Neuronal stem cell (in vitro differentiated cells): ENCODE data around the gene TPI1.

ENCODE experiments used
- DNase-seq: peaks from one replicate; pipeline ENCODE4 v3.0.0-alpha.2; 2013; ENCODE audit warnings: low spot score
- H2AFZ ChIP-seq: one replicate; pipeline ENCODE4 v1.6.1; 2013; ENCODE audit warnings: mild to moderate bottlenecking, low read length, inconsistent platforms
- H2AK5ac ChIP-seq: 2 replicates; pipeline ENCODE4 v1.6.1; 2013; ENCODE audit warnings: low read depth, mild to moderate bottlenecking, inconsistent platforms, low read length, moderate library complexity, mixed read lengths
- H2BK120ac ChIP-seq: 2 replicates; pipeline ENCODE4 v1.6.1; 2013; ENCODE audit warnings: low read depth, mild to moderate bottlenecking, inconsistent platforms, low read length, moderate library complexity, mixed read lengths
- H2BK12ac ChIP-seq: one replicate; pipeline ENCODE4 v1.6.1; 2013; ENCODE audit warnings: low read length, inconsistent platforms
- H2BK15ac ChIP-seq: 2 replicates; pipeline ENCODE4 v1.6.1; 2013; ENCODE audit warnings: mild to moderate bottlenecking, low read length, inconsistent platforms, mixed read lengths
- H2BK5ac ChIP-seq: one replicate; pipeline ENCODE4 v1.6.1; 2013; ENCODE audit warnings: inconsistent platforms, mild to moderate bottlenecking, low read length, moderate library complexity
- H3K14ac ChIP-seq: one replicate; pipeline ENCODE4 v1.6.1; 2013; ENCODE audit warnings: low read length, inconsistent platforms
- H3K18ac ChIP-seq: 2 replicates; pipeline ENCODE4 v1.6.1; 2013; ENCODE audit warnings: low read length, inconsistent platforms
- H3K23ac ChIP-seq: 2 replicates; pipeline ENCODE4 v1.6.1; 2013; ENCODE audit warnings: low read depth, mild to moderate bottlenecking, mixed read lengths, low read length, inconsistent platforms; ENCODE audit not compliant: poor library complexity
- H3K27ac ChIP-seq: replicated peaks from 3 replicates; pipeline ENCODE4 v1.5.1; 2013; ENCODE audit warnings: low read length, inconsistent platforms
- H3K27me3 ChIP-seq, 3 experiments: 2 replicates each; pipeline ENCODE4 v1.6.1; 2013; ENCODE audit warnings: low read length in 3 of 3, mild to moderate bottlenecking in 2 of 3, inconsistent platforms in 1 of 3, low read depth in 1 of 3, mixed read lengths in 1 of 3, moderate library complexity in 1 of 3; ENCODE audit not compliant: control insufficient read depth in 3 of 3, insufficient read depth in 3 of 3
- H3K36me3 ChIP-seq, 2 donors: replicated peaks in 1 of 2; 2 replicates each; pipeline ENCODE4 v1.6.1; 2013; ENCODE audit warnings: low read length in 2 of 2; ENCODE audit not compliant: control insufficient read depth in 2 of 2, insufficient read depth in 2 of 2
- H3K4ac ChIP-seq: 2 replicates; pipeline ENCODE4 v1.6.1; 2013; ENCODE audit warnings: inconsistent platforms, mild to moderate bottlenecking, low read length, moderate library complexity
- H3K4me1 ChIP-seq, 2 donors: 1 replicate in 1 of 2; 2 replicates in 1 of 2; pipeline ENCODE4 v1.6.1; 2013; ENCODE audit warnings: low read length in 2 of 2, low read depth in 1 of 2; ENCODE audit not compliant: control insufficient read depth in 2 of 2, insufficient read depth in 1 of 2
- H3K4me2 ChIP-seq: one replicate; pipeline ENCODE4 v1.6.1; 2013; ENCODE audit warnings: mild to moderate bottlenecking, low read length, inconsistent platforms; ENCODE audit not compliant: insufficient read depth, poor library complexity, severe bottlenecking
- H3K4me3 ChIP-seq, 2 donors: 2 replicates each; pipeline ENCODE4 v1.5.1; 2013; ENCODE audit warnings: low read length in 2 of 2, mild to moderate bottlenecking in 2 of 2, inconsistent platforms in 1 of 2, moderate library complexity in 1 of 2
- H3K79me1 ChIP-seq: one replicate; pipeline ENCODE4 v1.6.1; 2013; ENCODE audit warnings: low read depth, mild to moderate bottlenecking, inconsistent platforms, low read length, moderate library complexity
- H3K9ac ChIP-seq: one replicate; pipeline ENCODE4 v1.6.1; 2013; ENCODE audit warnings: mild to moderate bottlenecking, low read depth, low read length, inconsistent platforms; ENCODE audit not compliant: poor library complexity
- H3K9me3 ChIP-seq, 2 donors: replicated peaks in 1 of 2; 2 replicates each; pipeline versions ENCODE3 to v1.6.1; 2013; ENCODE audit warnings: low read length in 2 of 2, mild to moderate bottlenecking in 2 of 2, inconsistent platforms in 1 of 2, low read depth in 1 of 2, mixed read lengths in 1 of 2, moderate library complexity in 1 of 2; ENCODE audit not compliant: control insufficient read depth in 2 of 2, insufficient read depth in 1 of 2
- H4K8ac ChIP-seq: one replicate; pipeline ENCODE4 v1.6.1; 2013; ENCODE audit warnings: low read depth, mild to moderate bottlenecking, inconsistent platforms, low read length, moderate library complexity
- H4K91ac ChIP-seq: one replicate; pipeline ENCODE4 v1.6.1; 2013; ENCODE audit warnings: low read length, low read depth, mild to moderate bottlenecking, inconsistent platforms; ENCODE audit not compliant: poor library complexity
- WGBS, 2 donors: extraction: QIAGEN DNeasy Blood & Tissue Kit; methylation state at CpG; one replicate each; pipeline ENCODE4 v1.1.7; 2013; ENCODE audit warnings: missing lambda C conversion rate in 2 of 2, mixed read lengths in 1 of 2; ENCODE audit not compliant: insufficient read length in 2 of 2, insufficient replicate concordance in 1 of 2; ENCODE audit errors: extremely low coverage in 2 of 2; 5-methylcytosine and 5-hydroxymethylcytosine counted together

The TPI1 gene

GRCh38 chr12:6819106-6820030 is 48.0 kb upstream of the TPI1 start:
- H3K27me3 ChIP-seq = no peaks in the 10 kb centered on the region
- H2BK15ac ChIP-seq = peak overlapping the region; percentile 3
- no peak for DNase-seq
- peak overlapping the region; percentile 22 for H2AK5ac ChIP-seq
- peaks cover 0 to 7% of the 10 kb centered on the region in 2 donors for H3K9me3 ChIP-seq
- peak overlapping the region; percentile 75 for H2BK120ac ChIP-seq
- no peak overlapping the region for H4K8ac ChIP-seq
- H3K18ac ChIP-seq = peak overlapping the region; percentile 27
- peaks cover 6% of the 10 kb centered on the region for H3K79me1 ChIP-seq
- peaks cover 39 to 52% of the 10 kb centered on the region in 2 donors for H3K4me1 ChIP-seq
- peak overlapping the region; percentile 18 for H2AFZ ChIP-seq
- H3K36me3 ChIP-seq = peaks cover 0 to 5% of the 10 kb centered on the region in 2 donors
- H3K27ac ChIP-seq = peak overlapping the region; percentile 61
- no peak overlapping the region for H3K4me2 ChIP-seq
- H3K14ac ChIP-seq = no peak overlapping the region
- no peak overlapping the region for H3K23ac ChIP-seq
- peak overlapping the region; percentile 31 for H4K91ac ChIP-seq
- H2BK5ac ChIP-seq = no peak overlapping the region
- no peak overlapping the region for H3K4me3 ChIP-seq
- no peak overlapping the region for H2BK12ac ChIP-seq
- no peak overlapping the region for H3K4ac ChIP-seq
- no CpG with 5 or more reads among the region's 13 CpGs for WGBS, 2 donors
- peak overlapping the region; percentile 36 for H3K9ac ChIP-seq

- H2AK5ac ChIP-seq = no peak overlapping the region
- no peak overlapping the region for H3K14ac ChIP-seq
- H2BK120ac ChIP-seq = no peak overlapping the region
- no peaks in the 10 kb centered on the region for H3K27me3 ChIP-seq
- no CpG with 5 or more reads among the region's 5 CpGs for WGBS, 2 donors
- peaks cover 6% of the 10 kb centered on the region for H3K79me1 ChIP-seq
- peaks cover 0 to 5% of the 10 kb centered on the region in 2 donors for H3K36me3 ChIP-seq
- no peak overlapping the region for H3K4me2 ChIP-seq
- peaks cover 0 to 7% of the 10 kb centered on the region in 2 donors for H3K9me3 ChIP-seq
- no peak overlapping the region for H2AFZ ChIP-seq
- DNase-seq = no peak
- no peak overlapping the region for H2BK15ac ChIP-seq
- peak overlapping the region; percentile 81 for H3K27ac ChIP-seq
- H3K9ac ChIP-seq = no peak overlapping the region
- peaks cover 40 to 54% of the 10 kb centered on the region in 2 donors for H3K4me1 ChIP-seq
- H3K4ac ChIP-seq = no peak overlapping the region
- peak overlapping the region in 1 of 2 donors; percentile 62 for H3K4me3 ChIP-seq
- no peak overlapping the region for H4K8ac ChIP-seq
- no peak overlapping the region for H3K23ac ChIP-seq
- H2BK12ac ChIP-seq = no peak overlapping the region
- no peak overlapping the region for H2BK5ac ChIP-seq
- H3K18ac ChIP-seq = peak overlapping the region; percentile 32
- H4K91ac ChIP-seq = no peak overlapping the region
Measured at GRCh38 chr12:6820166-6820565, 47.2 kb upstream of the TPI1 start.

- H2BK5ac ChIP-seq = peak within 1 kb of the TSS; percentile 92
- no peak within 1 kb of the TSS for H3K4ac ChIP-seq
- H3K9ac ChIP-seq = peak within 1 kb of the TSS; percentile 91
- H3K27me3 ChIP-seq = no peaks in the 10 kb centered on the region
- H3K9me3 ChIP-seq = peaks cover 0 to 7% of the 10 kb centered on the region in 2 donors
- peak; percentile 70 for DNase-seq
- H3K4me2 ChIP-seq = peak within 1 kb of the TSS; percentile 77
- no peak within 1 kb of the TSS for H3K23ac ChIP-seq
- peak within 1 kb of the TSS; percentile 95 for H2AK5ac ChIP-seq
- H3K18ac ChIP-seq = peak within 1 kb of the TSS; percentile 94
- peaks cover 8% of the 10 kb centered on the region for H3K79me1 ChIP-seq
- H2AFZ ChIP-seq = peak within 1 kb of the TSS; percentile 70
- H3K4me3 ChIP-seq = peak within 1 kb of the TSS; percentile 62 to 77
- H3K4me1 ChIP-seq = peaks cover 40 to 57% of the 10 kb centered on the region in 2 donors
- H3K27ac ChIP-seq = peak within 1 kb of the TSS; percentile 81
- no peak within 1 kb of the TSS for H4K91ac ChIP-seq
- peak within 1 kb of the TSS; percentile 77 for H2BK120ac ChIP-seq
- WGBS, 2 donors = no CpG with 5 or more reads among the region's 28 CpGs
- peak within 1 kb of the TSS; percentile 12 for H3K14ac ChIP-seq
- H2BK15ac ChIP-seq = peak within 1 kb of the TSS; percentile 23
- peaks cover 0 to 5% of the 10 kb centered on the region in 2 donors for H3K36me3 ChIP-seq
- peak within 1 kb of the TSS; percentile 70 for H2BK12ac ChIP-seq
- H4K8ac ChIP-seq = no peak within 1 kb of the TSS
Measured at GRCh38 chr12:6821591-6822425, 45.5 kb upstream of the TPI1 start, which contains the start of gene GPR162. GPR162 (plus strand) TSS chr12:6821821; CDS start chr12:6823899, 2,078 bp downstream.
